GM19452 (cell line): ENCODE data around the gene HOPX.
"Not testable (repeated sequence)": the region's sequence is repeated elsewhere in the genome, so short reads cannot be mapped to it uniquely, and the experiment has no call there.

Experiments
- ATAC-seq: cut with Tn5 transposase; IDR thresholded peaks from one replicate; pipeline ENCODE4 v1.9.1; 2021; ENCODE audit not compliant: unreplicated experiment

The HOPX gene

DNA sequence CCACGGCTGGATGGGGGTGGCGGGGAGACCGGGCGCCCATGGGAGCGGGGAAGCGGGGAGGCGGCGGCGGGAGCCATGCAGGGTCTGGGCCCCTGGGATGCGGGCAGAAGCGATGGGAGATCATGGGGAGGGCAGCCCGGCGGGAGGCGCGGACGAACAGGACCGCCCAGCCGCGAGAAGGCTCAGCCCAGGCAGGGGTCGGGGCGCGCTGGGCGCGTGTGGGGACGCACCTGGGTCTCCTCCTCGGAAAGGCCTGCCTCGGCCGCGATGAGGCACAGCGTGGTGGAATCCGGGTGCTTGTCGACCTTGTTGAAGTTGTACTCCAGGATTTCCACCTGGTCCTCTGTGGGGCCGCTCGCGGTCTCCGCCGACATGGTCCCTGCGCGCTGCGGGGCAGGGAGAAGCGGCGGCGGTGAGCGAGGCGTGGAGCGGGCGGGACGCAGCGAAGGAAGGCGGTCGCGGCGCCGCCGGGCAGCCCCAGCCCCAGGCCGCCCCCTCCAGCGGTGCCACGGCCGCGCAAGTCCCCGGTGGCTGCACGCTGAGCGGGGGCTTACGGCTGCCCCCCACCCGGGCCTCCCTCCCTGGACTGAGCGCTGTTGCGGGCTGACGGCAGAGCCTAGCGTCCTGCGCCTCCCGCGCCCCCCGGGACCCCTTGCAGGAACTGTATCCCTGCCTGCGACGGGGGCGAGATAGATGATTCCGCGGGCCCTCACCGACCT lies 25.3 kb downstream of the HOPX start:
- no peak for ATAC-seq

DNA sequence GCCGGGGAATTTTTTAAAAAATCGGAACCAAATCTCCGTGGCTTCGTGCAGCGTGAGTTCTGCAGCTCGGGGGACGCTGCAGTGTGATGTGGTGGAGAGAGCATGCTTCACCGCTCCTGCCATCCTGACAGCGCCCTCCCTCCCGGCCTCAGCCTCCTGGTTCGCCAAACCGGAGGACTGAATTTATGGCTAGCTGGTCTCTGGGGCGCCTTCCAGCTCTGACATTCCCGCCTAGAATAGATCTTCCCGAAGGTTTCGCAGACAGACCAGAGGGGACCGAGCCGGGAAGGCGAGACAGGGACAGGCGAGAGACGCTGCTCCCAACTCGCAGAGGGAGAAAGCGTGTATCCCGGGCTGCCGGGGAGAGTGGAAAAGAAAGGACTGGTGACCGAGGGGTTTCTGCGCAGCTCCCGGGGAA lies 25.9 kb downstream of the HOPX start:
- no peak for ATAC-seq

DNA sequence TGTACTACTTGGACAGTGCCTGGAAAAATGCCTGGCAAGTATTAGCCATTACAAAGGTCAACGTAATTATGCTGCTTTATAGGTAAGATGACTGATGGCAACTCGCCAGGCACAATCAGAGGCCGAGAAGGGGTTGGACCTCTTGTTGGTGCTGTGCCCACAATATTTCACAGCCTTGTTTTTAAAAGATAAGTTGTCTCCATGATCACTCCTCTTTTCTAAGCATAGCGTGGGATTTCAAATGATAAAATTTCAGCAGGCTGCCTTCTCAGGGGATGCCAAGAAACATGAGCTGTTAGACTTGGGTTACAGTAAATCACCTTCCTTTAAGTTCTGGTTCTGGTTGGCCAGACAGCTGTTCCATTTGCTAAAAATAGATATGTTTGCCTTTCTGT lies 26.9 kb downstream of the HOPX start:
- no peak for ATAC-seq

DNA sequence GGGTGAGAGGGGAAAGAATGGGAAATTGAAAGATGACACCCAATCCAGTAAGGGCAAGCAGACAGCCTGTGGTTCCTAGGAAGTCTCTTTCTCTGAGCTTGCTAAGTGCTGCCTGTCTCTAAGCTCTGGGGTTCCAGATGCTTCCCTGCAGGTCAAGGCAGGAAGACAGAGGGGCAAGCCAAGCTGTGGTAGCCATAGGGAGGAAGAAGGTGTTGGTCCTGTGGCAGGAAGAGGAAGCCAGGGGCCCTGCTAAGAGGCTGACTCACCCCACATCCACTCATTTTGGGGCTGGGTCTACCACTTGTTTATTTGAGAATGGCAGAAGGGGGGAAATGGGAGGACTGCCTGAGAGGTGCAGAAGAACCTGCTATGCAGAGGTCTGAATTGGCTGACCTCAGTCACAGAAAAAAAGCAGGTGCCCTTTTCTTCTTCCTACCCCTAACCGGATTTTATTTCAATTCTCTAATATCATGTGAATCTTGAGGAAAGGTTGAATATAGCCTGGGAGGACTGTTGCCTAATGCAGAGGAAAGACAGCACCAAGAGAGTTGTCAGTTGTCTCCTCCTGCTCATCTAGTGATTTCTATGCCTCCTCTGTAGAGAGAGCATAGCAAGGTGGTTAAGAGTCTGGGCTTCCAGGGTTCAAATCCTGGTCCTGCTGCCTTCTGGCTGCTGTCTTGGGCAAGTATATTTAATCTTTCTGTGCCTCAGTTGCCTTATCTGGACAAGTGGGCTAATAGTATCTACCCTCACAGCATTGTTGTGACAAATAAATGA lies 27.4 kb downstream of the HOPX start:
- no peak for ATAC-seq

DNA sequence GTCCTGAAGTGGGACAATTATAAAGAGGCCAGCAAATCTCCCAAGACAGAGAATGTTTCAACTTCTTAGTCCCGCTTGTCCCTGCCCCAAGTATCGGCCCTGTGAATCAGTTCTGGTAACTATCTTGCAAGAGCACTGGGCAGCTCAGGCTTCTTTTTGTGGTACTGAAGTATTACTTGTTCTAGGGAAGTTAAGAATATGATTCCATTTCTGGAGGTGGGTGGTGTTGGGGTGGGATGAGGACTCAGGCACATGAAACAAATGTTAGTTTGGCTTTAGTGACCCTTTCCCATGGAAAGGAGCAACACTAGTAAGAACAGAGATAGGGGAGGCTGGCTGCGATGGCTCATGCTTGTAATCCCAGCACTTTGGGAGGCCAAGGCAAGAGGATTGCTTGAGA lies 28.9 kb downstream of the HOPX start:
- ATAC-seq, result no peak

DNA sequence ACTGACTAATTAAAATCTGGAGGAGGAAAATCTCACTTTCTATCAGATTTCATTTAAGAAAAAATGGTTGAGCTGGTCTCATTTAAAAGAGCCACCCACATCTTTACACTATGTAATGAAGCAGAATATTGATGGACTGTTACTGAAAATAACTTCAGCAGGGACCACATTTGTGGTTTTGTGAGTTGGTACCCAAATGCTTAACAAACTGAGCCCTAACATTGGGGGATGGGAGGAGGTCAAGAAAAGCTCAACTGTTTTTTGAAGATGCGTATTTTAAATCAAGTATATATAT lies 30.1 kb downstream of the HOPX start:
- ATAC-seq, result no peak

DNA sequence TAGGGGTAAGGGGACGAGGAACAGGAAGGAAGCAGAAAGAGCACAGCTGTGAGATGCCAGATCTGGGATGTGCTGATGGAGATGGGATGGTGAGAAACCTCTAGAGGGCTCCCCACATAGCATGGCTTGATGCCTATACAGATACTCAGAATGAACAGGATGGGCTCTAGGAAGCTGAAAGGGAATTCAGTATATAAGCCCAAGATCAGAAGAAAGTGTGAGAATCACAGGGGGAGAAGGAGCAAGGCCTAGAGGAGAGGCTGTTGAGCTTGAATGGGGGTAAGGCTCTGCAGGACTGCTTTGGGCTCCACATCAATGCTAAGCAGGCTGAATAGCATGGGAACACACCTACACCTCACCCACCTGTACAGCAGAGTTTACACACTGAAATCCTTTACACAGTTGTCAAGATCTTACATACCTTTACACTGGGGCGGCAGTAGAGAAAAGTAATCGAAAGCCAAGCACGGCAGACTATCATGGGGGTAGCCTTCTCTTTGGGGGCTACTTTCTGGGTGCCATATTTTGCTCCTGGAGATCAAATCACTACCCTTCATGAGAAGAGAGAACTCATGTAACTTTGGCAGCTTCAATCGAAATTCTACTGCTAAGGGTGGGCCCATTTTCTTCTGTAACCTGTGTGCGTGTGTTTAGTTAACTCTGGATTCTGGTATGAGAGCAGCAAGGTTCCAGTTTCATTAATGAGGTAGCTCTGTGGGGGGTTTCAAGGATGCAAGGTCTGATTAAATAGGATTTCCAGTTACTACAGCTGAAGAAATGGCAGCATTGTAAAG lies 30.6 kb downstream of the HOPX start:
- ATAC-seq, result no peak

DNA sequence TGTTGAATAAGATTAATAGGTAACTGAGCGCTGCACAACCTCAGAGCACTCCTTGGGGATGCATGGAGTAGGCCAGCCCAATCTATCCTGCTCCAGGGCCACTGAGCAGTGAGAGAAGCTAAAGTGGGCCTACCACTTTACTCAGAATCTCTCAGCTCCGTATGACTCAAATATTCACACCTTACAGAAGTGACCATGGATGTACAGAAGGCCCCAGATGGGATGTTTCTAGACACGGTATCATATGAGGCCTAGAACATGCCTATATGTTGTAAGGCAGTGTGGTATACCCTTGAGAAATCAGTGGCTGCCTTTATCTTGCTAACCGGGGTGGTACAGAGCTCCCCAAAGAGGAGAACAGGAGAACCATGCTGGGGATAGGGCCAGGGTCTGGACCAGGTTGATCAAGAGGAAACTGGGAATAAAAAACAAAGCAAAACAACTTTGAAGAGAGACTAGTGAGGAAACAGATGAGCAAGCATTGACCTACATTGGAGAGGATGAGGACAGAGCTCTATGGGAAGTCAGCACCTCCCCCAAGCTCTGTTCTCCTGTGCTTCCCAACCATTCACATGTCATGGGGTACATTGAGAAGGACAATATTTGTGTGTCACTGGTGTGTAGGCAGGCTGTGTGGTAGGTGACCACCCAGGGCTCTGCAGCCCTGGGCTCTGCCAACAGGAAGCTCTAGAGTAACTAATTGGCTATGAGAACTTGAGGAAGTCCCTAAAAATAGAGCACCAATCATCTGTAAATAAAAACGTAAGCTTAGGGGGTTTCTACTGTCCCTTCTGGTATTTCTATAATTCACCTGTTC lies 31.4 kb downstream of the HOPX start:
- ATAC-seq, result no peak

DNA sequence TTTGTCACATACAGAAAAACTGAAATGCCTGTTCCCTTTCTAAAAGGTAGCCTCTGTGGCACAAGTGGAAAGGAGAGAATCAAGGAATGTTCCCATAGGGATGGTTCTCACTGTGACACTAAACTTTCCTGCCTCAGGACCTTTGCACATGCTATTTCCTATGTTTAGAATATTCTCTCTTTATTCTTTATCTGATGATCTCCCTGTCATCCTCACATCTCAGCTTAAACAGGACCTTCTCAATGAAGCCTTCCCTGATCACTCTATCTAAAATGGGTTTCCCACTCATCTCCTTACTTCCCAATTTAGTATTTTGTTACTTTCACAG lies 32.3 kb downstream of the HOPX start:
- ATAC-seq, result no peak

DNA sequence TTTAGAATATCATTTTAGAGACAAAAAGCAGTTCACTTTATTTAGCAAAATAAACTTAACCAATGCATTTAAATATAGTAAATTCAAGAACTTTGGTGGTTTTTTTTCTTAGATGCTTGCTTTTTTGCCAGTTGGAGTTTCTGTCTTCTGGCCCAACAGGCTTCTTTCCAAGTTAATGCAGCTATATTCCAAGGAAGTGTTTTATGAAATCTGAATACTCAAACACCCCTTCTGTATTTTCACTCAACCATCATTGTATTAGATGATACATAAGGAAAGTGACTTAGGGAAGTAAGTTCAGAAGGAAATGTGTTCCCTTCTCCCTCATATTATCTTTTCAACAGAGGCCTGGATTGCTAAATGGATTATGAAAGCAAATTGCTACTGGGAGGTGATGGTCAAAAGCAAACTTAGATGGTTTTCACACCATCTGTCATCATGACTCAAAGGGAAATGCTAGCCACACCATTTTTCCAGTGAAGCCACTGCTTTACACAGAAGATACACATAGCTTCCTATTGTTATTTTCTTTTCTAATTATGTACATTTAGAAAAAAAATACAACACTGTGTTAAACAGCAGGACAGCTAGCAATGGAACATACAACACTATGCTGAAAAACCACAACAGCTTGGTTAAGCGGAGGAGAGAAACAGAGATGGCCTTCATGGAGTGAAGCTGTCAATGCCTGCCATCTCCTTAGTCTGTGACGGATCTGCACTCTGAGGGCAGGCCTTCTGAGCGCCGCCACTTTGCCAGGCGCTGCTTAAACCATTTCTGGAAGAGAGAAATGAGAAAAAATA lies 32.9 kb downstream of the HOPX start:
- no peak for ATAC-seq

DNA sequence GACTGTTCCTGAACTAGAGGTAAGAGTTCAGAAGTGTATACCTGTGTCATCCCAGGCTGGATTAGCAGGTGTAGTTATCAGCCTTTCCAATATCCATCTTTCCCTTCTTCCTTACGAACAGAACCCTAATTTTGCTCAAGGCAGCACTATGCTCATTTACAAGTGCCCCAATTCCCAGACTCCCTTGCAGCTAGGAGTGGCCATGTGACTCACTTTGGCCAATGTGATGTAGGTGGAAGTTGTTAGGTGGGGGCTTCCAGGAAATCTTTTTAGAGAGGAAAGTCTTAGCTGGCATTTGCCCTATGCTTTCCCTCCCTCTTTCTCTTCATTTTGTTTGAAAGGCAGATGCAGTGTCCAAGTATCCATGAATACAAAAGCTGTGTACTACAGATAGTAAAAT lies 34.8 kb downstream of the HOPX start:
- ATAC-seq, result no peak

DNA sequence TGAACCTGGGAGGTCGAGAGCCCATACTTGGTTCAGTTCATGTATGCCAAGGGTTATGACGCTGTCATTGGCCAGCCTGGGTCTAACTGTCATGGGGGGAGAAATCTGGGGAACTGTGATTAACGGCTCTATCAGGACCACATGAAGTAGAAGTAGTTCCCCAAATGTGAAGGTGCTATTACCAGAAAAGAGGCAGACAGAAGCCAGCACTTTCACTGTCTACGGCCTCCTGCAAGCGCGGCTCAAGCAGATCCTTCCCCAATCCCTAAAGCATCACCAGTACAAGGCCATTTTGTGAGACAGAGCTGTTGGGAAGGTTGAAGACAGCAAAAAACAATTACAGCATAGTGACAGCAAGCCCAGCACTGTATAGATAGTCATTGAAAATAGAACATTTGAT lies 37.5 kb downstream of the HOPX start:
- ATAC-seq, result no peak

DNA sequence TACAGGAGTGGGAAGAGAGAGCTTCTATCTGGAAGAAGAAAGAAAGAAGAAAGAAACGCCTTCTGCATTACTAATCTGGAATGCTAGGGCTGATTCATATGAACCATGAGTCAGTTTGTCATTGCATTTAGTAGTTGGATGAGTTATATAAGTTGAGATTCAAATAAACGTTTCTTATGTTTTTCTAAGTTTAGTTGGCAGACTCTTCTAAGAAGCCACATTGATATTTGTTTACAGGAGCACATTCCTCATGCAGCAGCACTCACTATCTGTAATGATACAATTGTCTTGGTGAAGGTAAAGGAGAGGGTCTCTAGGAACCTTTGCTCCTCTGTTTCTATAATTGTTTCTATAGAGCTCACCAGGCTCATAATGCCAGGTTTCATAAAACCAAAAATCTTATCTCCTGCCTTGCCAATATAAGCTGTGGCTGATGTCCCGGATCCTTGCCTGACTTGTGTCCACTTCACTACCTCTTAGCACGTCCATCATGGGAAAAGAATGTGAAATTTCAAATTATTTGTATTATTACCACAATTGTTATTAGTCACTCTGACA lies 39.5 kb downstream of the HOPX start:
- ATAC-seq, result no peak

DNA sequence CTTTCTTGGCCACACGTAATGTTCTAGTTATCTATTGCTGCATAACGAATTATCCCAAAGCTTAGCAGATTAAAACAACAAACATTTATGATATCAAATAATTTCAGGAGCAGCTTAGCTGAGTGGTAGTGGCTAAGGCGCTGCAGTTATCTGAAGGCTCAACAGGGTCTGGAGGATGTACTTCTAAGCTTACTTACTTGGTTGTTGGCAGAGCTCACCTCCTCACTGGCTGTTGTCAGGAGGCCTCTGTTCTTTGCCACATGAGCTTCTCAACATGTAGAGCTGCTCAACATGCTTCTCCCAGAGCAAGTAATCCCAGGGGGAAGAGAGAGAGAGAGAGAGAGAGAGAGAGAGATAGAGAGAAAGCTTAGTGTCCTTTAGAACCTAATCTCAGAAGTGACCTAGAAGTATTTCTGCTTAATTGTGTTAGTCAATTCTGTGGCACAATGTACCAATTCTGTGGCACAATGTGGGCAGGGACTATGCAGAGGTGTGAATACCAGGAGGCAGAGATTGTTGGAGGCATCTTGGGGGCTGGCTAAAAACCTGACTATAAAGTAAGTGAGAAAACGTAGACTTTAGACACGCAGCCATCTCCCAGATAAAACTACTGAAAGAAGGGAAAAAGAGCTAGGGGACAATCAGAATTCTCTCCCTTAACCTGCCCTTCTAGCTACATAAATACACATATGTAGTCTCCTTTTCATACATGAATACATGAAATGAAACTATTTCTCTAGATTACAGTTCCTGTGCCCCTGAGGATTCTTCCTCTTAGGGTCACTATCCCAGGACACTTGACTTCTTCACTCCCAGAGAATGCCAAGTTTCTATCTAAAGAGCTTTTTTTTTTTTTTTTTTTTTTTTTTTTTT lies 40.2 kb downstream of the HOPX start:
- no peak for ATAC-seq

DNA sequence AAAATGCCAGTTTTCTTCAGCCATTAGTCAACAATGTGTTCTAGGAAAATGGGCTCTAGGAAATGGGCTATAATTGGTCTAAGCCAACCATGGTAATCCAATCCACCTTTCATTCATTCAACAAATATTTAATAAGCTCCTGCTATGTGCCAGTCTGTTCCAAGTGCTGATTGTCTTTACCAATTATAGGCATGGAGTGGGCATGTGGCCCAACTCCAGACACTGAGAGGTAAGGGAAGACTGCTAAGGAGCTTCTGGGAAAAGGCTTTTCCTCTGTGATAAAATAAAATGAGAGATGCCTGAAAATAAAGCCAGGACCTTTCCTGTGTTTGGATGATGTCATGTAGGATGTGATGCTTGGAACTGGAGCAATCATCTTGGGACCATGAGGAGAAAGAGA lies 43.3 kb downstream of the HOPX start:
- no peak for ATAC-seq

DNA sequence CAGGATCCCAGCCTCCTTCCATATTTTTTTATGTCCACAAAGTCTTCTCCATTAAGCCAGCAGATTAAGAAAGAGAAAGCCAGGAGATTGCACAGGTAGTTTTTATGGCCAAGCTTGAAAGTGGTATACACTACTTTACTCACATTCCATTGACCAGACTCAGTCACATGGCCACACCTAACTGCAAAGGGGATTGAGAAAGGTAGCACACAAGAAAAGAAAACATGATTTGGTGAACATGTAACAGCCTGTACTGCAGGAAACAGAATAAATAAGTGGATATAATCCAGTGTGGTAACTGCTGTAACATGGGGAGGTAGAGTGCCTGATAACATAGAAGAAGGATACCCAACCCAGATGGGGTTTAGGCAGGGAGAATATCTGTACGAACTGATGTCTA lies 43.9 kb downstream of the HOPX start:
- no peak for ATAC-seq

DNA sequence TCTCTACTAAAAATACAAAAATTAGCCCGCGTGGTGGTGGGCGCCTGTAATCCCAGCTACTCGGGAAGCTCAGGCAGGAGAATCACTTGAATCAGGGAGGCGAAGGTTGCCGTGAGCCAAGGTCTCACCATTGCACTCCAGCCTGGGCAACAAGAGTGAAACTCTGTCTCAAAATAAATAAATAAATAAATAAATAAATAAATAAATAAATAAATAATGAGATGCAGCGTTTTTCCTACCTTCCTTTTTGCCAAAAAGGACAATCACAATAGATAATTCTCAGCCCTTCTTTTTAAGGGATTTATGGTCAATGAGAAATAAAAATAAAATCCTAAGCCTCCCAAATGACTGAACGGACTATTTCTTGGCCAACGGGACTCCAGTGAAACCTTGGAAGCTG lies 46.1 kb downstream of the HOPX start:
- ATAC-seq, result not testable (repeated sequence)

DNA sequence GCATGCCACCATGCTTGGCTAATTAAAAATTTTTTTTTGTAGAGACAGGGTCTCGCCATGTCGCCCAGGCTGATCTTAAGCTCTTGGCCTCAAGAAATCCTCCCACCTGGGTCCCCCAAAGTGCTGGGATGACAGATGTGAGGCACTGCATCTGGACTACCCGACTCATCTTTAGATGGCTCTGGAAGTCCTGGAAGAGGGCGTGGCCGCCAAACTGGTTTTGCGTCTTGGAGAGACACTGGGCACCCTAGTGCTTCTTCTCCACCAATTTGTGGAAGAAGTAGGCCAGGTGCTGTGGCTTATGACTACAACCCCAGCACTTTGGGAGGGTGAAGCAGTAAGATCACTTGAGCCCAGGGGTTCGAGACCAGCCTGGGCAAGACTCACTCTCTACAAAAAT lies 47.6 kb downstream of the HOPX start:
- ATAC-seq, result no peak
